Osteocyte (in vitro differentiated cells): Measurements from ENCODE around the gene GRIK2. TPM values are rescaled to one million over a fixed set of nuclear protein-coding genes. Genes with fewer than 3 reads are reported as not detected.
"Not testable (repeated sequence)": the region's sequence is repeated elsewhere in the genome, so short reads cannot be mapped to it uniquely, and the experiment has no call there.

ENCODE experiments used
- DNase-seq: peaks from one replicate; pipeline ENCODE4 v3.0.0; 2021; ENCODE audit warnings: mixed read lengths; ENCODE audit not compliant: unreplicated experiment; ENCODE audit errors: extremely low spot score
- H3K27ac Mint-ChIP-seq: one replicate; pipeline ENCODE4 v1.8.0; 2021; ENCODE audit warnings: mild to moderate bottlenecking, mixed read lengths; ENCODE audit not compliant: unreplicated experiment
- H3K27me3 Mint-ChIP-seq: one replicate; pipeline ENCODE4 v1.8.0; 2021; ENCODE audit warnings: mixed read lengths; ENCODE audit not compliant: unreplicated experiment
- H3K36me3 Mint-ChIP-seq: one replicate; pipeline ENCODE4 v1.8.0; 2021; ENCODE audit warnings: mixed read lengths; ENCODE audit not compliant: unreplicated experiment
- H3K4me1 Mint-ChIP-seq: one replicate; pipeline ENCODE4 v1.8.0; 2021; ENCODE audit warnings: mixed read lengths; ENCODE audit not compliant: unreplicated experiment
- H3K4me3 Mint-ChIP-seq: one replicate; pipeline ENCODE4 v1.8.0; 2021; ENCODE audit warnings: mild to moderate bottlenecking, moderate library complexity, mixed read lengths; ENCODE audit not compliant: unreplicated experiment
- H3K9me3 Mint-ChIP-seq: one replicate; pipeline ENCODE4 v1.8.0; 2021; ENCODE audit warnings: mixed read lengths; ENCODE audit not compliant: unreplicated experiment
- total RNA-seq: library from RNA; stranded (reverse); gene quantifications from 2 replicates; pipeline ENCODE4 v1.2.1, GENCODE V29; 2021
- TF ChIP-seq, protein P1 (sequence below): fragments of 200-600 bp; sonication (generic); IDR thresholded peaks from 2 replicates; pipeline ENCODE4 v1.5.0; 2021; ENCODE audit warnings: antibody characterized with exemption, mild to moderate bottlenecking, moderate library complexity

GRIK2 gene
- total RNA-seq, 1 donor from 2014 or later = 7.1 TPM

DNA sequence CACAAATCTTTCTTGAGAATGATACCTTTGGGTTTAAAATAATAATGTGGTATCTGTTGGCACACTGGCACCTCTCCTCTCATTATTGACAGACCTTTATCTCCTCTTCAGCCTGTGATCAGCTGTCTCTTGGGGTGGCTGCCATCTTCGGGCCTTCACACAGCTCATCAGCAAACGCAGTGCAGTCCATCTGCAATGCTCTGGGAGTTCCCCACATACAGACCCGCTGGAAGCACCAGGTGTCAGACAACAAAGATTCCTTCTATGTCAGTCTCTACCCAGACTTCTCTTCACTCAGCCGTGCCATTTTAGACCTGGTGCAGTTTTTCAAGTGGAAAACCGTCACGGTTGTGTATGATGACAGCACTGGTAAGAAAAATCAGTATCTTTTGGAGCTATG, 232.8 kb downstream of the GRIK2 start:
- Mint-ChIP-seq H3K27ac (no peak overlapping the region), H3K36me3 (no peaks in the 10 kb centered on the region), H3K9me3 (peaks cover 5% of the 10 kb centered on the region), H3K4me3 (no peak overlapping the region), H3K4me1 (no peaks in the 10 kb centered on the region), H3K27me3 (no peaks in the 10 kb centered on the region)
- no peak for DNase-seq
- TF ChIP-seq, protein P1, sequence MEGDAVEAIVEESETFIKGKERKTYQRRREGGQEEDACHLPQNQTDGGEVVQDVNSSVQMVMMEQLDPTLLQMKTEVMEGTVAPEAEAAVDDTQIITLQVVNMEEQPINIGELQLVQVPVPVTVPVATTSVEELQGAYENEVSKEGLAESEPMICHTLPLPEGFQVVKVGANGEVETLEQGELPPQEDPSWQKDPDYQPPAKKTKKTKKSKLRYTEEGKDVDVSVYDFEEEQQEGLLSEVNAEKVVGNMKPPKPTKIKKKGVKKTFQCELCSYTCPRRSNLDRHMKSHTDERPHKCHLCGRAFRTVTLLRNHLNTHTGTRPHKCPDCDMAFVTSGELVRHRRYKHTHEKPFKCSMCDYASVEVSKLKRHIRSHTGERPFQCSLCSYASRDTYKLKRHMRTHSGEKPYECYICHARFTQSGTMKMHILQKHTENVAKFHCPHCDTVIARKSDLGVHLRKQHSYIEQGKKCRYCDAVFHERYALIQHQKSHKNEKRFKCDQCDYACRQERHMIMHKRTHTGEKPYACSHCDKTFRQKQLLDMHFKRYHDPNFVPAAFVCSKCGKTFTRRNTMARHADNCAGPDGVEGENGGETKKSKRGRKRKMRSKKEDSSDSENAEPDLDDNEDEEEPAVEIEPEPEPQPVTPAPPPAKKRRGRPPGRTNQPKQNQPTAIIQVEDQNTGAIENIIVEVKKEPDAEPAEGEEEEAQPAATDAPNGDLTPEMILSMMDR = no peak

DNA sequence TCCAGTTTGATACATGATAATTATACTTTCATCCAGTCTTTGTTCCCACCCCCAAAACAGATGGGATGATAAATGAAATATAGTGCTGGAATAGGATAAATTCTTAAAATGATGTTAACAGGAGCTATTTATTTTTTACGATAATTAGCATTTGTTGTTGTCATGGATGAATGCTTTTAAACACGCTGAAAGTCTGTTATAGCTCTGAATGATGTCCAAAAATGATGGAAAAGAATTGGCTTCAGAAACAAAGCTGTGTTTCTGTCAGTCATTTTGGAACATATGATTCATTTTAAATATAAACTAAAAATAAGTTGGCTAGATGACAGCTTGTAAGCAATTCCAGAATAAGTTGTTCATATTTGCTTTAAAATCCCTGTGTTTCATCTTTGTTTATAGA, 237.4 kb downstream of the GRIK2 start:
- Mint-ChIP-seq H3K27ac (no peak overlapping the region), H3K4me1 (peaks cover 1% of the 10 kb centered on the region), H3K27me3 (no peaks in the 10 kb centered on the region), H3K9me3 (peaks cover 5% of the 10 kb centered on the region), H3K36me3 (no peaks in the 10 kb centered on the region), H3K4me3 (no peak overlapping the region)
- TF ChIP-seq, protein P1 = no peak
- no peak for DNase-seq

DNA sequence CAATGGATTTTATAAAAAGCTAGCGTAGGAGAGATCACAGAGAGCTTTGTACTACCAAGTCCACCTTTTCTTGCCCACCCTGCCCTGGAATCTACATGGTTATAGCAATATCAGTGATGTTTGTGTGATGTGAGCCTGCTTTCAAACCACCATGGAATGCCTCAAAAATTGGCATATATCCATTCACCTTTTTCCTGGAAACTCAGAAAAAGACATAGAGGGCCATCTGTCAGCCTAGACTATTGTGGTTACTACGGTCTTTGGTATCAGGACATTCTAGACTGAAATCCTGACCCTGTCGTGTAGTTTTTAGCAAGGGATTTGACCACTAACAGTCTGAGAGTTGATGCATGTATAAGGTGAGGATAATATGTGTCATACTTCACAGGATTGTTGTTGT, 239.6 kb downstream of the GRIK2 start:
- H3K36me3 Mint-ChIP-seq = no peaks in the 10 kb centered on the region
- no peaks in the 10 kb centered on the region for H3K27me3 Mint-ChIP-seq
- peaks cover 1% of the 10 kb centered on the region for H3K4me1 Mint-ChIP-seq
- H3K4me3 Mint-ChIP-seq = no peak overlapping the region
- H3K9me3 Mint-ChIP-seq = peaks cover 5% of the 10 kb centered on the region
- no peak overlapping the region for H3K27ac Mint-ChIP-seq
- TF ChIP-seq, protein P1 = no peak
- DNase-seq = no peak

- H3K27me3 Mint-ChIP-seq, H3K4me1 Mint-ChIP-seq, H3K4me3 Mint-ChIP-seq, H3K9me3 Mint-ChIP-seq, H3K27ac Mint-ChIP-seq, H3K36me3 Mint-ChIP-seq, DNase-seq: not testable (repeated sequence)
These were observed 245.4 kb downstream of the GRIK2 start for GRCh38 chr6:101638865-101639264.

GRCh38 chr6:101640131-101640530, 246.6 kb downstream of the GRIK2 start:
- H3K4me1 Mint-ChIP-seq = no peaks in the 10 kb centered on the region
- no peak for DNase-seq
- no peak overlapping the region for H3K4me3 Mint-ChIP-seq
- no peaks in the 10 kb centered on the region for H3K36me3 Mint-ChIP-seq
- H3K27ac Mint-ChIP-seq = no peak overlapping the region
- TF ChIP-seq, protein P1 = no peak
- H3K9me3 Mint-ChIP-seq = no peaks in the 10 kb centered on the region
- H3K27me3 Mint-ChIP-seq = no peaks in the 10 kb centered on the region

DNA sequence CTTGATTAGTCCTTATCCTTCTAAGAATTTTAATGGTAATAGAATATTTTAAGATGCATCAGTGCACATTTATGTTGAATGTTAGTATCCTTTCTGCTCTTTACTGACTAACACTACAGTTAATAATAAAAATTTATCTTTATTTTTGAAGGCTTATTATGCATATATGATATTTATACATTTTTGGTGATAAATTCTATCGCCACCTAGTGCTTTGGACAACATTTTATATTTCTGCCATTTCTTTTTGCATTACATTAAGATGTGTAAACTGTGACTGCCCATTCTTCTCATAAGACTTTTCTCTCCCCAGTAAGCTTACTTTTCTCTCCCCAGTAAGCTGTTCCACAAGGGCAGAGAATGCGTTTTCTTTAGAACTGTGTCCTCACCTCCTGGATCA, 252.3 kb downstream of the GRIK2 start:
- no peaks in the 10 kb centered on the region for H3K9me3 Mint-ChIP-seq
- no peak overlapping the region for H3K27ac Mint-ChIP-seq
- TF ChIP-seq, protein P1 = peak; percentile 53
- DNase-seq = no peak
- H3K27me3 Mint-ChIP-seq = no peaks in the 10 kb centered on the region
- no peak overlapping the region for H3K4me3 Mint-ChIP-seq
- H3K4me1 Mint-ChIP-seq = no peaks in the 10 kb centered on the region
- H3K36me3 Mint-ChIP-seq = no peaks in the 10 kb centered on the region
